ENCODE measurements around the gene HTR2A. TPM values are rescaled to one million over a fixed set of nuclear protein-coding genes. Genes with fewer than 3 reads are reported as not detected.

HTR2A gene
- total and polyA plus RNA-seq, 4 donors = 0.09 to 1.1 (median 0.43) TPM

- no peak for ATAC-seq (ENCODE audit: insufficient read depth, low FRiP score)
These were observed 66.3 kb downstream of the HTR2A start for GRCh38 chr13:46830405-46831005.

GRCh38 chr13:46822551-46822950 is 74.3 kb downstream of the HTR2A start:
- TF ChIP-seq CTCF (IDR thresholded peaks at IDR 0.05; ENCODE audit: control extremely low read depth, extremely low read depth) = no peak
- Histone ChIP-seq H3K36me3 (ENCODE audit: control insufficient read depth in 4 of 4, insufficient read depth in 4 of 4, low read length in 4 of 4) (no peaks in the 10 kb centered on the region), H3K27me3 (ENCODE audit: control insufficient read depth in 3 of 3, insufficient read depth in 3 of 3, low read length in 2 of 3) (no peaks in the 10 kb centered on the region), H3K4me1 (ENCODE audit: control insufficient read depth in 5 of 5, insufficient read depth in 5 of 5, low read length in 5 of 5) (no peaks in the 10 kb centered on the region), H3K9me3 (ENCODE audit: control insufficient read depth in 4 of 4, insufficient read depth in 3 of 4, low read length in 3 of 4) (no peaks in the 10 kb centered on the region), H3K27ac (ENCODE audit: low read depth in 1 of 2, low read length in 1 of 2) (no peak overlapping the region), H3K9ac (ENCODE audit: insufficient read depth in 1 of 2, low read length in 2 of 2) (no peak overlapping the region), H3K4me3 (no peak overlapping the region)
- ATAC-seq (ENCODE audit: insufficient read depth, low FRiP score) = no peak
- 86 to 90% methylated on average over 2 of the region's 2 CpGs for WGBS, 2 donors
- no peak for DNase-seq

More at GRCh38 chr13:46830405-46831005, 66.3 kb downstream of the HTR2A start:
- no peaks in the 10 kb centered on the region for H3K9me3 ChIP-seq (ENCODE audit: control insufficient read depth in 4 of 4, insufficient read depth in 3 of 4, low read length in 3 of 4)
- no peaks in the 10 kb centered on the region for H3K36me3 ChIP-seq (ENCODE audit: control insufficient read depth in 4 of 4, insufficient read depth in 4 of 4, low read length in 4 of 4)
- DNase-seq = no peak
- no peak overlapping the region for H3K9ac ChIP-seq (ENCODE audit: insufficient read depth in 1 of 2, low read length in 2 of 2)
- no peaks in the 10 kb centered on the region for H3K27me3 ChIP-seq (ENCODE audit: control insufficient read depth in 3 of 3, insufficient read depth in 3 of 3, low read length in 2 of 3)
- no peak for TF ChIP-seq CTCF (IDR thresholded peaks at IDR 0.05; ENCODE audit: control extremely low read depth, extremely low read depth)
- no peaks in the 10 kb centered on the region for H3K4me1 ChIP-seq (ENCODE audit: control insufficient read depth in 5 of 5, insufficient read depth in 5 of 5, low read length in 5 of 5)
- no peak overlapping the region for H3K27ac ChIP-seq (ENCODE audit: low read depth in 1 of 2, low read length in 1 of 2)
- H3K4me3 ChIP-seq = no peak overlapping the region

GRCh38 chr13:46817838-46818476 is 78.9 kb downstream of the HTR2A start:
- no peak for TF ChIP-seq CTCF (IDR thresholded peaks at IDR 0.05; ENCODE audit: control extremely low read depth, extremely low read depth)
- 89 to 95% methylated on average over 9 to 13 of the region's 13 CpGs for WGBS, 2 donors
- H3K4me1 ChIP-seq (ENCODE audit: control insufficient read depth in 5 of 5, insufficient read depth in 5 of 5, low read length in 5 of 5) = no peaks in the 10 kb centered on the region
- H3K4me3 ChIP-seq = no peak overlapping the region
- no peak overlapping the region for H3K27ac ChIP-seq (ENCODE audit: low read depth in 1 of 2, low read length in 1 of 2)
- DNase-seq = no peak
- no peak overlapping the region for H3K9ac ChIP-seq (ENCODE audit: insufficient read depth in 1 of 2, low read length in 2 of 2)
- no peaks in the 10 kb centered on the region for H3K27me3 ChIP-seq (ENCODE audit: control insufficient read depth in 3 of 3, insufficient read depth in 3 of 3, low read length in 2 of 3)
- H3K36me3 ChIP-seq (ENCODE audit: control insufficient read depth in 4 of 4, insufficient read depth in 4 of 4, low read length in 4 of 4) = no peaks in the 10 kb centered on the region
- no peak for ATAC-seq (ENCODE audit: insufficient read depth, low FRiP score)
- no peaks in the 10 kb centered on the region for H3K9me3 ChIP-seq (ENCODE audit: control insufficient read depth in 4 of 4, insufficient read depth in 3 of 4, low read length in 3 of 4)
